Fibroblast of villous mesenchyme (primary cell): ENCODE data around the gene FAM174C. TPM values are rescaled to one million over a fixed set of nuclear protein-coding genes. Genes with fewer than 3 reads are reported as not detected.

Experiments
- DNase-seq: peaks from one replicate; pipeline ENCODE4 v3.0.0-alpha.2; 2010; ENCODE audit warnings: low read depth
- H3K4me3 ChIP-seq: 2 replicates; pipeline ENCODE4 v1.5.1; 2011; ENCODE audit warnings: low read depth, mild to moderate bottlenecking, low read length
- CTCF ChIP-seq: IDR thresholded peaks from 2 replicates; pipeline ENCODE4 v1.5.1; 2012; ENCODE audit warnings: low read depth, mild to moderate bottlenecking, low read length; ENCODE audit not compliant: insufficient read depth
- total RNA-seq: library from RNA; depleted of rRNA; stranded (reverse); fragments of >200 nt; gene quantifications from 2 replicates; pipeline ENCODE4 v1.2.3, GENCODE V29; 2012

The FAM174C gene
- total RNA-seq, 1 donor = 17.3 TPM

- DNase-seq = no peak
- H3K4me3 ChIP-seq = no peak overlapping the region
- TF ChIP-seq CTCF = no peak
Observed at GRCh38 chr19:1309977-1310852, 34.9 kb downstream of the FAM174C start.

- H3K4me3 ChIP-seq = no peak overlapping the region
- no peak for TF ChIP-seq CTCF
- DNase-seq = no peak
Observed at GRCh38 chr19:1310853-1311180, 35.5 kb downstream of the FAM174C start.

GRCh38 chr19:1311543-1312091 is 36.3 kb downstream of the FAM174C start:
- no peak for DNase-seq
- TF ChIP-seq CTCF = no peak
- no peak overlapping the region for H3K4me3 ChIP-seq

GRCh38 chr19:1312767-1313694 is 37.7 kb downstream of the FAM174C start:
- no peak overlapping the region for H3K4me3 ChIP-seq
- no peak for TF ChIP-seq CTCF
- DNase-seq = peak; percentile 45

- no peak overlapping the region for H3K4me3 ChIP-seq
Observed at GRCh38 chr19:1313695-1314613, 38.6 kb downstream of the FAM174C start.

More at GRCh38 chr19:1313695-1314613, 38.6 kb downstream of the FAM174C start:
- no peak for TF ChIP-seq CTCF
- no peak for DNase-seq
